Astrocyte (in vitro differentiated cells and primary cell): ENCODE data around the gene TTC23.

Experiments
- CTCF ChIP-seq: IDR thresholded peaks from 2 replicates; pipeline ENCODE4 v1.5.1; 2011; ENCODE audit warnings: low read depth, mild to moderate bottlenecking, inconsistent platforms, low read length, moderate library complexity; ENCODE audit not compliant: insufficient read depth
- EZH2 ChIP-seq: IDR thresholded peaks from 2 replicates; pipeline ENCODE4 v1.6.1; 2012; ENCODE audit warnings: mild to moderate bottlenecking, low read length, inconsistent platforms; ENCODE audit not compliant: insufficient read depth

GRCh38 chr15:99224372-99225214 is 24.8 kb downstream of the TTC23 start:
- TF ChIP-seq CTCF (no peak), EZH2 (no peak)
